K562 (cell line): ENCODE measurements around the gene CPNE6. TPM values are rescaled to one million over a fixed set of nuclear protein-coding genes. Genes with fewer than 3 reads are reported as not detected.

Source experiments
- ATAC-seq: fragments of 200-7000 bp; cut with Tn5 transposase; 3 replicates; pipeline ENCODE4 v1.9.1; 2020; ENCODE audit warnings: moderate library complexity
- BruUV-seq: library from RNA; stranded (reverse); fragments of 400-500 nt; replicated peaks from 2 replicates; lab custom pipeline; 2021; lab: Mats Ljungman, UMichigan
- CTCF ChIA-PET: fragments of 300-600 bp; formaldehyde crosslinking; extraction: SDS; loops from one replicate; lab custom pipeline; 2021; ENCODE audit warnings: low intra/inter-chr PET ratio; lab: Yijun Ruan, JAX
- POLR2A ChIA-PET: fragments of 300-600, 350-650 bp; sonication (Branson Sonifier 250); formaldehyde crosslinking; extraction: SDS; loops from one replicate; lab custom pipeline; 2021; ENCODE audit warnings: antibody characterized with exemption, inconsistent platforms; lab: Yijun Ruan, JAX
- DNase-seq, 4 experiments: peaks; one replicate each; pipeline versions ENCODE4 v3.0.0 to v3.0.0-alpha.2; 2011 to 2018; ENCODE audit warnings: low spot score in 3 of 4, mixed read lengths in 3 of 4; ENCODE audit errors: extremely low read depth in 1 of 4
- FAIRE-seq: peaks from 2 replicates; lab custom pipeline; 2011; peaks lifted over from hg19 to GRCh38; lab: Jason Lieb, UNC
- H2AFZ ChIP-seq: 2 replicates; pipeline ENCODE4 v1.6.0; 2011; ENCODE audit warnings: low read depth, low read length, control low read depth, inconsistent platforms
- H3K27ac ChIP-seq: fragments of 200-600 bp; 3 replicates; pipeline ENCODE4 v1.8.0; 2011; ENCODE audit warnings: low read depth, mild to moderate bottlenecking, control low read depth, inconsistent platforms, low read length, moderate library complexity, mixed read lengths; ENCODE audit errors: extremely low read depth
- H3K27me3 ChIP-seq, 2 experiments: fragments of 300-600 bp in 1 of 2; 2 replicates in 1 of 2; 3 replicates in 1 of 2; pipeline versions ENCODE4 v1.6.0 to v1.8.0; 2011; ENCODE audit warnings: inconsistent platforms in 2 of 2, low read length in 2 of 2, mild to moderate bottlenecking in 1 of 2, mixed read lengths in 1 of 2, moderate library complexity in 1 of 2; ENCODE audit not compliant: control insufficient read depth in 2 of 2, insufficient read depth in 2 of 2
- H3K36me3 ChIP-seq: fragments of 300-600 bp; 3 replicates; pipeline ENCODE4 v1.8.0; 2011; ENCODE audit warnings: mild to moderate bottlenecking, low read length, inconsistent platforms; ENCODE audit not compliant: control insufficient read depth, insufficient read depth
- H3K4me1 ChIP-seq, 2 experiments: fragments of 200-600 bp in 1 of 2; replicated peaks in 1 of 2; 2 replicates in 1 of 2; 3 replicates in 1 of 2; pipeline versions ENCODE4 v1.5.1 to v1.8.0; 2011; ENCODE audit warnings: inconsistent platforms in 2 of 2, low read length in 2 of 2, mild to moderate bottlenecking in 1 of 2, mixed read lengths in 1 of 2, moderate library complexity in 1 of 2; ENCODE audit not compliant: control insufficient read depth in 2 of 2, insufficient read depth in 2 of 2
- H3K4me2 ChIP-seq: 2 replicates; pipeline ENCODE4 v1.6.1; 2011; ENCODE audit warnings: low read length, control low read depth, inconsistent platforms, mixed read lengths; ENCODE audit not compliant: insufficient read depth
- H3K4me3 ChIP-seq: fragments of 200-600 bp; sonication (generic), shearing (Covaris generic); 2 replicates; pipeline ENCODE4 v1.5.1; 2016; ENCODE audit warnings: control low read depth, inconsistent platforms
- H3K79me2 ChIP-seq: fragments of 200-600 bp; 3 replicates; pipeline ENCODE4 v1.8.0; 2011; ENCODE audit warnings: low read length, inconsistent platforms; ENCODE audit not compliant: control insufficient read depth, insufficient read depth
- H3K9ac ChIP-seq, 2 experiments: 2 replicates each; pipeline versions ENCODE4 v1.6.0 to v1.6.1; 2011; ENCODE audit warnings: low read depth in 2 of 2, low read length in 2 of 2, control low read depth in 1 of 2, inconsistent platforms in 1 of 2, mild to moderate bottlenecking in 1 of 2, mixed read lengths in 1 of 2; ENCODE audit not compliant: insufficient read depth in 1 of 2
- H3K9me1 ChIP-seq: one replicate; pipeline ENCODE4 v1.6.0; 2011; ENCODE audit warnings: inconsistent platforms, mild to moderate bottlenecking, low read length, moderate library complexity; ENCODE audit not compliant: control insufficient read depth, insufficient read depth
- H3K9me3 ChIP-seq: replicated peaks from 2 replicates; pipeline ENCODE4 v1.5.1; 2011; ENCODE audit warnings: low read depth, low read length, inconsistent platforms; ENCODE audit not compliant: control insufficient read depth, insufficient read depth
- H4K20me1 ChIP-seq: replicated peaks from 2 replicates; pipeline ENCODE4 v1.6.1; 2011; ENCODE audit warnings: low read length, inconsistent platforms, mixed read lengths; ENCODE audit not compliant: control insufficient read depth, insufficient read depth
- ELK1 ChIP-seq: sonication (generic); formaldehyde crosslinking; IDR thresholded peaks from 2 replicates; pipeline ENCODE4 v1.8.1; 2022; ENCODE audit warnings: missing genetic modification reagents
- EP300 ChIP-seq: IDR thresholded peaks from 2 replicates; pipeline ENCODE4 v1.6.1; 2012; ENCODE audit warnings: low read length, improper control_type of control experiment
- TAF15 ChIP-seq: fragments of 200-400 bp; formaldehyde crosslinking; IDR thresholded peaks from 2 replicates; pipeline ENCODE4 v1.6.1; 2017; ENCODE audit warnings: mild to moderate bottlenecking, low read depth, low read length, moderate library complexity
- WGBS: fragments of 100-300 bp; shearing (Covaris generic); methylation state at CpG from one replicate; pipeline ENCODE4 v1.1.6; 2016; ENCODE audit warnings: low coverage, mixed read lengths; ENCODE audit not compliant: insufficient coverage; ENCODE audit errors: missing lambda C conversion rate; 5-methylcytosine and 5-hydroxymethylcytosine counted together
- in situ Hi-C: fragments of 300-500 bp; cut with MboI; formaldehyde crosslinking; loops from 4 replicates; pipeline ENCODE4 v1.15.0; 2018; ENCODE audit warnings: inconsistent platforms, mixed read lengths
- intact Hi-C: fragments of 100-400 bp; cut with micrococcal nuclease; formaldehyde crosslinking; loops from 2 replicates; pipeline ENCODE4 v1.14.2; 2022
- polyA plus RNA-seq, 8 experiments: library from polyadenylated mRNA; depleted of rRNA in 4 of 8; stranded (reverse) in 5 of 8; unstranded in 3 of 8; fragments of >200 nt; fragmentation: Nextera tagmentation in 2 of 8; fragmentation: Illumina TruSeq in 1 of 8; extraction: Ambion mirVana in 2 of 8; extraction: Trizol in 1 of 8; gene quantifications; 2 replicates each; pipeline versions ENCODE4 v1.2.1 to v1.2.3, GENCODE V29; 2011 to 2014; ENCODE audit warnings: inconsistent platforms in 1 of 8, missing spikeins in 1 of 8
- total RNA-seq, 7 experiments: library from RNA; depleted of rRNA in 6 of 7; stranded (reverse); fragments of >200 nt in 6 of 7; fragmentation: Illumina TruSeq in 2 of 7; extraction: Trizol in 2 of 7; gene quantifications; 2 replicates each; pipeline versions ENCODE4 v1.2.1 to v1.2.3, GENCODE V29; 2011 to 2021; ENCODE audit warnings: low replicate concordance in 1 of 7
- TF ChIP-seq, protein P1 (sequence below): sonication (generic); formaldehyde crosslinking; IDR thresholded peaks from 2 replicates; pipeline ENCODE4 v1.8.0; 2022; ENCODE audit warnings: missing genetic modification reagents, mild to moderate bottlenecking, borderline replicate concordance
- TF ChIP-seq, protein P2 (sequence below): fragments of 200-800 bp; sonication (Bioruptor generic); IDR thresholded peaks from 2 replicates; pipeline ENCODE4 v1.6.1; 2017; ENCODE audit warnings: missing genetic modification characterization, missing compliant biosample characterization
- TF ChIP-seq, protein P3 (sequence below): fragments of 250-450 bp; sonication (Bioruptor Pico); IDR thresholded peaks from 2 replicates; pipeline ENCODE4 v1.4.0; 2020; ENCODE audit warnings: mild to moderate bottlenecking, moderate library complexity, borderline replicate concordance

CPNE6 gene
- total and polyA plus RNA-seq, 9 of the 15 experiments (the other 6 are each of a cell fraction or from before 2014, with no cell fraction given) = not detected

GRCh38 chr14:24069411-24069735, 2.0 kb upstream of the CPNE6 start:
- ChIA-PET CTCF (no interaction called here), POLR2A (interaction anchor here (0.9 to 1.5 kb wide), 2 partner anchors 13 to 41 kb away, joined by 3 to 4 read pairs; no protein-coding TSS in a partner anchor)
- no peaks in the 10 kb centered on the region for H3K79me2 ChIP-seq
- ATAC-seq (no peak), FAIRE-seq (no peak), DNase-seq (no peak)
- no peaks in the 10 kb centered on the region for H3K9me3 ChIP-seq
- intact Hi-C loops = no loop called here
- peaks cover 0 to 51% of the 10 kb centered on the region in 2 experiments; a peak in 3 of 5 replicates for H3K27me3 ChIP-seq
- no peaks in the 10 kb centered on the region for H3K36me3 ChIP-seq
- no peak overlapping the region for H3K27ac ChIP-seq
- H3K4me3 ChIP-seq = no peak overlapping the region
- 0% methylated on average over 3 of the region's 6 CpGs for WGBS
- no peaks in the 10 kb centered on the region for H4K20me1 ChIP-seq
- BruUV-seq = no TSS peak
- in situ Hi-C loops = no loop called here
- TF ChIP-seq, protein P1, sequence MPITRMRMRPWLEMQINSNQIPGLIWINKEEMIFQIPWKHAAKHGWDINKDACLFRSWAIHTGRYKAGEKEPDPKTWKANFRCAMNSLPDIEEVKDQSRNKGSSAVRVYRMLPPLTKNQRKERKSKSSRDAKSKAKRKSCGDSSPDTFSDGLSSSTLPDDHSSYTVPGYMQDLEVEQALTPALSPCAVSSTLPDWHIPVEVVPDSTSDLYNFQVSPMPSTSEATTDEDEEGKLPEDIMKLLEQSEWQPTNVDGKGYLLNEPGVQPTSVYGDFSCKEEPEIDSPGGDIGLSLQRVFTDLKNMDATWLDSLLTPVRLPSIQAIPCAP (CRISPR knock-in tag) = no peak
- TF ChIP-seq TAF15 (no peak), EP300 (no peak), ELK1 (CRISPR knock-in tag) (no peak)
- TF ChIP-seq, protein P2, sequence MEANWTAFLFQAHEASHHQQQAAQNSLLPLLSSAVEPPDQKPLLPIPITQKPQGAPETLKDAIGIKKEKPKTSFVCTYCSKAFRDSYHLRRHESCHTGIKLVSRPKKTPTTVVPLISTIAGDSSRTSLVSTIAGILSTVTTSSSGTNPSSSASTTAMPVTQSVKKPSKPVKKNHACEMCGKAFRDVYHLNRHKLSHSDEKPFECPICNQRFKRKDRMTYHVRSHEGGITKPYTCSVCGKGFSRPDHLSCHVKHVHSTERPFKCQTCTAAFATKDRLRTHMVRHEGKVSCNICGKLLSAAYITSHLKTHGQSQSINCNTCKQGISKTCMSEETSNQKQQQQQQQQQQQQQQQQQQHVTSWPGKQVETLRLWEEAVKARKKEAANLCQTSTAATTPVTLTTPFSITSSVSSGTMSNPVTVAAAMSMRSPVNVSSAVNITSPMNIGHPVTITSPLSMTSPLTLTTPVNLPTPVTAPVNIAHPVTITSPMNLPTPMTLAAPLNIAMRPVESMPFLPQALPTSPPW = no peak
- TF ChIP-seq, protein P3, sequence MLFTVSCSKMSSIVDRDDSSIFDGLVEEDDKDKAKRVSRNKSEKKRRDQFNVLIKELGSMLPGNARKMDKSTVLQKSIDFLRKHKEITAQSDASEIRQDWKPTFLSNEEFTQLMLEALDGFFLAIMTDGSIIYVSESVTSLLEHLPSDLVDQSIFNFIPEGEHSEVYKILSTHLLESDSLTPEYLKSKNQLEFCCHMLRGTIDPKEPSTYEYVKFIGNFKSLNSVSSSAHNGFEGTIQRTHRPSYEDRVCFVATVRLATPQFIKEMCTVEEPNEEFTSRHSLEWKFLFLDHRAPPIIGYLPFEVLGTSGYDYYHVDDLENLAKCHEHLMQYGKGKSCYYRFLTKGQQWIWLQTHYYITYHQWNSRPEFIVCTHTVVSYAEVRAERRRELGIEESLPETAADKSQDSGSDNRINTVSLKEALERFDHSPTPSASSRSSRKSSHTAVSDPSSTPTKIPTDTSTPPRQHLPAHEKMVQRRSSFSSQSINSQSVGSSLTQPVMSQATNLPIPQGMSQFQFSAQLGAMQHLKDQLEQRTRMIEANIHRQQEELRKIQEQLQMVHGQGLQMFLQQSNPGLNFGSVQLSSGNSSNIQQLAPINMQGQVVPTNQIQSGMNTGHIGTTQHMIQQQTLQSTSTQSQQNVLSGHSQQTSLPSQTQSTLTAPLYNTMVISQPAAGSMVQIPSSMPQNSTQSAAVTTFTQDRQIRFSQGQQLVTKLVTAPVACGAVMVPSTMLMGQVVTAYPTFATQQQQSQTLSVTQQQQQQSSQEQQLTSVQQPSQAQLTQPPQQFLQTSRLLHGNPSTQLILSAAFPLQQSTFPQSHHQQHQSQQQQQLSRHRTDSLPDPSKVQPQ (CRISPR knock-in tag) = no peak
- H2AFZ ChIP-seq = no peak overlapping the region
- H3K9ac ChIP-seq = no peak overlapping the region
- H3K4me1 ChIP-seq = peaks cover 0 to 4% of the 10 kb centered on the region in 2 experiments; a peak in 2 of 5 replicates
- no peaks in the 10 kb centered on the region for H3K9me1 ChIP-seq
- no peak overlapping the region for H3K4me2 ChIP-seq
